ENCODE data around the gene MTLN. TPM values are rescaled to one million over a fixed set of nuclear protein-coding genes. Genes with fewer than 3 reads are reported as not detected.

The MTLN gene
- total RNA-seq, result 47.8 and 53.2 TPM in 2 replicates

DNA sequence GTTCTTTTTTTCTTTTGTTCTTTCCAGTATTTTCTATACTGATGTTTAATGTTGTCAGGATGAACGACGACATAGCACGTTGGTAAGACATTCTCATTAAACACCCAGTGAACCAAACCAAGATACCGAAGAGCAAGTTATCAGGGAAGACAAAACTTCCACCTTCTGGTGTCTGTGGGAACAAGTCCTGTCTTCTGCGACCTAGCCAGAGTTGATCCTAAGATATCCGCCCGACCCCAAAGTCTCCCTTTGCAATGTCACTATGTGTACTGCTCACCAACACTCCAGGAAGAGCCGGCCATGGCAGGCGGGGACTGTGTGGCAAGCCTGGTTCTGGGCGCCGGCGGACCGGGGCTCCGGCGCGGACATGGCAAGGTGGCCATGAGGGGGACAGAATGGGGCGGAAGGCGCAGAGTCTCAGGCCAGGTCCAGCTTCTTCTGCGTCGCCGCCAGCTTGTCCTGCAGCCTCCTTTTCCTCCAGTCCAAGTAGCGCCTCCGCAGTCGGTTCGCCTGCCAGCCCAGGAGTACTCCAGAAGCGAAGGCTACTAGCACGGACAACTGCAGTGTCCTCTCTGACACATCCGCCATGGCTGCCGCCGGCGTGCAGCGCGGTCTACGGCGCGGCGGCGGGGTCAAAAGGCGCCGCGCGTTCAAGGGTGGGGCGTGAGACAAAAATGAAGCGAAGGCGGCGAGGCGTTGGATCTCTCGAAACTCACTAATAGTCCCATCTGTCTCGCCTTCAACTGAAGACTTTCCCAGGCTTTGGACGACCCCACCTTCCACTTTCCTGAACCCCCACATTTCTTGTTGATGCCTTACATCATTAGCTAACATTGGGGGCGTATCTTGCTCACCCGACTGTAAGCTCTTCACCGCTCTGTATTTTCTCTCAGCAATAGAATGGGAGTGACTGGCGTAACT is at the start of gene MTLN:
Gene MTLN, minus strand, starts transcription at position 610 of the 921 bp plus-strand sequence. Its CDS starts 22 bp downstream, at position 588.

GRCh38 chr2:110204408-110205385 is 7.7 kb downstream of the MTLN start, which contains the start of gene NPHP1:
Gene NPHP1, minus strand, starts transcription at chr2:110205013. Its CDS starts 45 bp downstream, at chr2:110204968.

Other genes with a start within 250 kb of the MTLN start
- 4.7 and 8.8 TPM in 2 replicates for gene MALL, start 96.7 kb downstream of the MTLN start, total RNA-seq
- 5.3 and 5.5 TPM in 2 replicates for gene NPHP1, start 7.5 kb downstream of the MTLN start, total RNA-seq